A673 (cell line): ENCODE results near the gene AKAP6. TPM values are rescaled to one million over a fixed set of nuclear protein-coding genes. Genes with fewer than 3 reads are reported as not detected.

Source experiments
- BruUV-seq: library from RNA; stranded (reverse); fragments of 400-500 nt; replicated peaks from 2 replicates; lab custom pipeline; 2021; lab: Mats Ljungman, UMichigan
- CTCF ChIA-PET: fragments of 300-600 bp; sonication (Branson Sonifier 250); formaldehyde crosslinking; loops from one replicate; lab custom pipeline; 2022; ENCODE audit warnings: antibody characterized with exemption; lab: Charles Lee
- POLR2A ChIA-PET: fragments of 300-600 bp; sonication (Branson Sonifier 250); formaldehyde crosslinking; loops from one replicate; lab custom pipeline; 2022; ENCODE audit warnings: antibody characterized with exemption; ENCODE audit not compliant: low non-redundant PET; lab: Charles Lee
- DNase-seq: peaks from one replicate; pipeline ENCODE4 v3.0.0-alpha.2; 2015; ENCODE audit warnings: low spot score
- H3K27ac ChIP-seq: fragments of 200-600 bp; sonication (generic); 2 replicates; pipeline ENCODE4 v1.5.1; 2016; ENCODE audit warnings: mixed run types, low read depth, mild to moderate bottlenecking, mixed read lengths, antibody characterized with exemption, low read length; ENCODE audit not compliant: poor library complexity, severe bottlenecking
- H3K27me3 ChIP-seq: fragments of 200-600 bp; sonication (generic); replicated peaks from 2 replicates; pipeline ENCODE4 v1.6.1; 2017; ENCODE audit warnings: mixed run types, low read depth, mild to moderate bottlenecking, mixed read lengths, antibody characterized with exemption, low read length; ENCODE audit not compliant: insufficient read depth, poor library complexity
- H3K36me3 ChIP-seq: fragments of 200-600 bp; sonication (generic); 2 replicates; pipeline ENCODE4 v1.6.1; 2016; ENCODE audit warnings: mixed run types, mild to moderate bottlenecking, mixed read lengths, antibody characterized with exemption, low read length; ENCODE audit not compliant: insufficient read depth, poor library complexity, severe bottlenecking
- H3K4me1 ChIP-seq: fragments of 200-600 bp; sonication (generic); 2 replicates; pipeline ENCODE4 v1.6.1; 2017; ENCODE audit warnings: mixed run types, mild to moderate bottlenecking, mixed read lengths, antibody characterized with exemption, low read length; ENCODE audit not compliant: insufficient read depth, poor library complexity, severe bottlenecking
- H3K4me3 ChIP-seq: fragments of 200-600 bp; sonication (generic); 2 replicates; pipeline ENCODE4 v1.5.1; 2016; ENCODE audit warnings: low read depth, mixed run types, mild to moderate bottlenecking, mixed read lengths, low read length; ENCODE audit not compliant: poor library complexity, severe bottlenecking
- H3K9me3 ChIP-seq: fragments of 200-600 bp; sonication (generic); 2 replicates; pipeline ENCODE4 v1.6.1; 2016; ENCODE audit warnings: mixed run types, low read depth, mild to moderate bottlenecking, mixed read lengths, antibody characterized with exemption, low read length; ENCODE audit not compliant: poor library complexity, severe bottlenecking
- EZH2 ChIP-seq: fragments of 200-600 bp; sonication (generic); IDR thresholded peaks from 2 replicates; pipeline ENCODE4 v1.6.1; 2017; ENCODE audit warnings: borderline replicate concordance, low read depth, mild to moderate bottlenecking, mixed read lengths, antibody characterized with exemption, low read length; ENCODE audit not compliant: poor library complexity, severe bottlenecking
- intact Hi-C: fragments of 100-400 bp; cut with micrococcal nuclease; formaldehyde crosslinking; loops from one replicate; pipeline ENCODE4 v1.10.0; 2022; ENCODE audit not compliant: unreplicated experiment
- total RNA-seq: library from RNA; stranded (reverse); gene quantifications from 2 replicates; pipeline ENCODE4 v1.2.3, GENCODE V29; 2021
- TF ChIP-seq, protein P1 (sequence below): fragments of 300-800, 200-600 bp; sonication (generic); conservative IDR thresholded peaks from 2 replicates; pipeline ENCODE4 v1.5.1; 2017; ENCODE audit warnings: low read depth, mild to moderate bottlenecking, antibody characterized with exemption, low read length, moderate library complexity, mixed read lengths

Gene AKAP6
- total RNA-seq, 1 experiment from 2014 or later: 0.73 TPM

DNA sequence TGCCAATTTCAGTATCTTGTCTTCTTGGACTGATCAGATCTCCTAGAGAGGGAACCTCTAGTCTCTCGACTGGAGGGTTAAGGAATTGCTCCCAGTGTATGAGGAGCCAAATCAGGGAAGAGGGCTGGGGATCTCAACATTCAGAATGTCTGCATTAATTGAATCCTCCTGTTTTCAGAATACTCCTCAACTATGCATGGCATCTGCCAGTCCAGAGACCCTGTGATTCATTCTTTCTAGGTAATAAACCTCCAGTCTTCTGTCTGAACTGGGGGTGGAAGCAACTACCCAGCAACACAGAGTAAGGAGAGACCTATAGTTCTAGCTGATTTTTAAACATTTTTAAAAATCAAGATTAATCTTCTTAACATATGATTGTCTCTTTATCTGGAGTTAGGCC lies 92.7 kb downstream of the AKAP6 start:
- BruUV-seq: no TSS peak
- Histone ChIP-seq H3K4me3 (no peak overlapping the region), H3K27me3 (no peaks in the 10 kb centered on the region), H3K27ac (no peak overlapping the region), H3K9me3 (no peaks in the 10 kb centered on the region), H3K36me3 (no peaks in the 10 kb centered on the region), H3K4me1 (no peaks in the 10 kb centered on the region)
- intact Hi-C loops: no loop called here
- no peak for TF ChIP-seq EZH2
- TF ChIP-seq, protein P1, sequence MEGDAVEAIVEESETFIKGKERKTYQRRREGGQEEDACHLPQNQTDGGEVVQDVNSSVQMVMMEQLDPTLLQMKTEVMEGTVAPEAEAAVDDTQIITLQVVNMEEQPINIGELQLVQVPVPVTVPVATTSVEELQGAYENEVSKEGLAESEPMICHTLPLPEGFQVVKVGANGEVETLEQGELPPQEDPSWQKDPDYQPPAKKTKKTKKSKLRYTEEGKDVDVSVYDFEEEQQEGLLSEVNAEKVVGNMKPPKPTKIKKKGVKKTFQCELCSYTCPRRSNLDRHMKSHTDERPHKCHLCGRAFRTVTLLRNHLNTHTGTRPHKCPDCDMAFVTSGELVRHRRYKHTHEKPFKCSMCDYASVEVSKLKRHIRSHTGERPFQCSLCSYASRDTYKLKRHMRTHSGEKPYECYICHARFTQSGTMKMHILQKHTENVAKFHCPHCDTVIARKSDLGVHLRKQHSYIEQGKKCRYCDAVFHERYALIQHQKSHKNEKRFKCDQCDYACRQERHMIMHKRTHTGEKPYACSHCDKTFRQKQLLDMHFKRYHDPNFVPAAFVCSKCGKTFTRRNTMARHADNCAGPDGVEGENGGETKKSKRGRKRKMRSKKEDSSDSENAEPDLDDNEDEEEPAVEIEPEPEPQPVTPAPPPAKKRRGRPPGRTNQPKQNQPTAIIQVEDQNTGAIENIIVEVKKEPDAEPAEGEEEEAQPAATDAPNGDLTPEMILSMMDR: no peak
- POLR2A ChIA-PET: no interaction called here
- no peak for DNase-seq
- CTCF ChIA-PET: no interaction called here

DNA sequence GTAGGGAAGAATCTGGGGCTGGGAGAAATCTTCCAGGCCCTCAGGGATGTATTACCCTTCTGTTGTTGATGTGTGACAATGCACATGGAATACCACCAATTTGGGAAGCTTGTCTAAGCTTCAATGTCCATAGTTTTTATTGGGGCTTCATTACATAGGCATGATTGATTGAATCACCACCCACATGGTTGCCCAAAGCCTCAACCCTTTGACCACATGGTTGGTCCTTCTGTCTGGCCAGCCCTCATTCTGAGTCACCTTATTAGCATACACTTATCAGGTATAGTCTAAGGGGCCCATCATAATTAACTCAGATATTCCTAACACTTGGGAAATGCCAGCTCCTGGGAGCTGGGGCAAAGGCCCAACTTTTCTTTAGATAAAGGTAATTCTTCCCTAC lies 93.3 kb downstream of the AKAP6 start:
- H3K27me3 ChIP-seq: no peaks in the 10 kb centered on the region
- no peaks in the 10 kb centered on the region for H3K36me3 ChIP-seq
- TF ChIP-seq, protein P1: no peak
- TF ChIP-seq EZH2: no peak
- no TSS peak for BruUV-seq
- DNase-seq: no peak
- H3K9me3 ChIP-seq: no peaks in the 10 kb centered on the region
- H3K27ac ChIP-seq: no peak overlapping the region
- intact Hi-C loops: no loop called here
- POLR2A ChIA-PET: no interaction called here
- H3K4me1 ChIP-seq: no peaks in the 10 kb centered on the region
- H3K4me3 ChIP-seq: no peak overlapping the region
- CTCF ChIA-PET: no interaction called here

DNA sequence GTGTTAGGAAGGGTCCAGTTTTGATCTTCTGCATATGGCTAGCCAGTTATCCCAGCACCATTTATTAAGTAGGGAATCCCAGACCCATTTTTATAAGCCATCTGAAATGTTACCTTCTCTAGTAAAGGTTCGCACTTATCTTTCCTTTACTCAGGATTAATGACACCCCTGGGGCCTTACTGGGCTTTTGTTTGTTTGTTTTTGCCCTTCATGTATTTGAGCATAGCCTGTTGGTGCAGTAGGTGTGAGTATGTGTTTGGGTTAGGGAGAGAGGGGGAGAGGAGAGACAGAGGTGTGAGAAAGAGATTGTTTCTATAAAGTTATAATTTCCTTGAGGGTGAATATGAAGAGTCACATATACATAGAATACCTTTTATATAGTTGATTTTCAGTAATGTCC lies 96.9 kb downstream of the AKAP6 start:
- Histone ChIP-seq H3K36me3 (no peaks in the 10 kb centered on the region), H3K4me3 (no peak overlapping the region), H3K4me1 (no peaks in the 10 kb centered on the region), H3K27me3 (no peaks in the 10 kb centered on the region), H3K9me3 (no peaks in the 10 kb centered on the region), H3K27ac (no peak overlapping the region)
- ChIA-PET CTCF (no interaction called here), POLR2A (no interaction called here)
- no TSS peak for BruUV-seq
- intact Hi-C loops: no loop called here
- DNase-seq: no peak
- TF ChIP-seq EZH2: no peak
- TF ChIP-seq, protein P1: no peak
